PC-9 (cell line): ENCODE measurements around the gene ACACB. TPM values are rescaled to one million over a fixed set of nuclear protein-coding genes. Genes with fewer than 3 reads are reported as not detected.

Experiments used
- BruUV-seq: library from RNA; stranded (reverse); fragments of 400-500 nt; replicated peaks from 2 replicates; lab custom pipeline; 2021; lab: Mats Ljungman, UMichigan
- CTCF ChIA-PET: fragments of 300-600 bp; sonication (Branson Sonifier 250); formaldehyde crosslinking; loops from one replicate; lab custom pipeline; 2022; ENCODE audit warnings: antibody characterized with exemption; lab: Charles Lee
- POLR2A ChIA-PET: fragments of 300-600 bp; sonication (Branson Sonifier 250); formaldehyde crosslinking; loops from one replicate; lab custom pipeline; 2022; ENCODE audit warnings: antibody characterized with exemption; ENCODE audit not compliant: unreplicated experiment; lab: Charles Lee
- DNase-seq, 2 experiments: peaks; one replicate each; pipeline versions ENCODE4 v3.0.0 to v3.0.0-alpha.2; 2015 to 2022; ENCODE audit warnings: mixed read lengths in 1 of 2
- H2AFZ ChIP-seq: fragments of 200-600 bp; sonication (generic); 2 replicates; pipeline ENCODE4 v1.8.1; 2017; ENCODE audit warnings: antibody characterized with exemption
- H3F3A ChIP-seq: fragments of 200-600 bp; sonication (generic); 2 replicates; pipeline ENCODE4 v1.8.1; 2017; ENCODE audit warnings: antibody characterized with exemption, mild to moderate bottlenecking, low read depth; ENCODE audit not compliant: insufficient read depth
- H3K27ac ChIP-seq: fragments of 200-600 bp; sonication (generic); 2 replicates; pipeline ENCODE4 v1.6.1; 2016; ENCODE audit warnings: mixed run types
- H3K27me3 ChIP-seq: fragments of 200-600 bp; sonication (generic); 2 replicates; pipeline ENCODE4 v1.6.1; 2016; ENCODE audit warnings: low read depth, mixed run types; ENCODE audit not compliant: insufficient read depth
- H3K36me3 ChIP-seq: fragments of 200-600 bp; sonication (generic); 2 replicates; pipeline ENCODE4 v1.6.1; 2016; ENCODE audit warnings: low read depth, mixed run types
- H3K4me1 ChIP-seq: fragments of 200-600 bp; sonication (generic); replicated peaks from 2 replicates; pipeline ENCODE4 v1.6.1; 2016; ENCODE audit warnings: mixed run types; ENCODE audit not compliant: insufficient read depth
- H3K4me2 ChIP-seq: fragments of 200-600 bp; sonication (generic); 2 replicates; pipeline ENCODE4 v1.6.1; 2017; ENCODE audit warnings: mixed run types
- H3K4me3 ChIP-seq: fragments of 200-600 bp; sonication (generic); 2 replicates; pipeline ENCODE4 v1.6.1; 2016; ENCODE audit warnings: mixed run types
- H3K79me2 ChIP-seq: fragments of 200-600 bp; sonication (generic); 2 replicates; pipeline ENCODE4 v1.6.1; 2017; ENCODE audit warnings: low read depth, mixed run types
- H3K9me2 ChIP-seq: fragments of 200-600 bp; sonication (generic); 2 replicates; pipeline ENCODE4 v1.8.1; 2017; ENCODE audit warnings: mild to moderate bottlenecking; ENCODE audit not compliant: insufficient read depth
- H3K9me3 ChIP-seq: fragments of 200-600 bp; sonication (generic); 2 replicates; pipeline ENCODE4 v1.8.1; 2016; ENCODE audit warnings: low read depth; ENCODE audit not compliant: insufficient read depth
- H4K20me1 ChIP-seq: fragments of 200-600 bp; sonication (generic); 2 replicates; pipeline ENCODE4 v1.8.1; 2017; ENCODE audit not compliant: insufficient read depth
- EZH2 ChIP-seq: fragments of 200-600 bp; sonication (generic); IDR thresholded peaks from 2 replicates; pipeline ENCODE4 v1.8.0; 2017; ENCODE audit warnings: antibody characterized with exemption, low read depth
- intact Hi-C: fragments of 100-400 bp; cut with micrococcal nuclease; formaldehyde crosslinking; loops from one replicate; pipeline ENCODE4 v1.10.0; 2022; ENCODE audit not compliant: unreplicated experiment
- total RNA-seq: library from RNA; stranded (reverse); gene quantifications from 2 replicates; pipeline ENCODE4 v1.2.3, GENCODE V29; 2021
- TF ChIP-seq, protein P1 (sequence below): fragments of 200-600 bp; sonication (generic); conservative IDR thresholded peaks from 2 replicates; pipeline ENCODE4 v1.6.1; 2017; ENCODE audit warnings: mixed run types, antibody characterized with exemption, mild to moderate bottlenecking, moderate library complexity

The ACACB gene
- total RNA-seq, 1 experiment from 2014 or later: 13.8 TPM

DNA sequence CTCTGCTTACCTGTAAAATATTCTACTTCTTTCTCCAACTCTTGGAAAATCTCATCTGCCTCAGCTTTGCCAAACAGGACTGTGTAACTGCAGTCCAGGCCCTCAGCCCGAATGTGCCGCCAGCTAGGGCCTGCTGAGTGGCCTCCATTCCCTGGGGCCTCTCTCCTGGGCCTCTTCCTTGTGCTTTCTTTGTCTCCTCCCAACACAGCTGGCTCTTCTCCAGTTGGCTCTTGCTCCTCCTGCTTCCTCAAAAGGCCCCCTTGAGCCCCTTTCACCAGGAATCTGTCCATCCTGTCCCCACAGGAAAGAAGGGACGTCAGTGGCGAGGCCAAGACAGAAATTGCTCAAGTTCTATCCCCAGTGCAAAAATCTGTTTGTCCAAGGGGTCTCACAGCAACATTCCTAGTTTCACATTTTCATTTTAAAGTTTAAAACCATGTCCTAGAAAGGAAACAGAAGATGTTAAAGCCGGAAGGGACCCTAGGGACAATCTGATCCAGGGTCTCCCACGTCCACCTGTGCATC lies 23.8 kb upstream of the ACACB start:
- Histone ChIP-seq H2AFZ (peak overlapping the region; percentile 96), H3K9me2 (no peaks in the 10 kb centered on the region), H3K4me2 (peak overlapping the region; percentile 100), H4K20me1 (no peaks in the 10 kb centered on the region), H3K79me2 (peaks cover 17% of the 10 kb centered on the region), H3K27me3 (no peaks in the 10 kb centered on the region), H3K9me3 (no peaks in the 10 kb centered on the region), H3F3A (no peaks in the 10 kb centered on the region; the same call in 1 of the 2 replicates), H3K36me3 (peaks cover 7% of the 10 kb centered on the region; the same call in 1 of the 2 replicates), H3K4me1 (peaks cover 18% of the 10 kb centered on the region; the same call in 1 of the 2 replicates), H3K4me3 (peak overlapping the region; percentile 72), H3K27ac (peak overlapping the region; percentile 26; the same call in 1 of the 2 replicates)
- intact Hi-C loops: loop anchor here (1.0 to 10.0 kb wide), 7 partner anchors 140 to 1178 kb away; partner anchors contain the start of gene FICD
- TF ChIP-seq EZH2: no peak
- TF ChIP-seq, protein P1, sequence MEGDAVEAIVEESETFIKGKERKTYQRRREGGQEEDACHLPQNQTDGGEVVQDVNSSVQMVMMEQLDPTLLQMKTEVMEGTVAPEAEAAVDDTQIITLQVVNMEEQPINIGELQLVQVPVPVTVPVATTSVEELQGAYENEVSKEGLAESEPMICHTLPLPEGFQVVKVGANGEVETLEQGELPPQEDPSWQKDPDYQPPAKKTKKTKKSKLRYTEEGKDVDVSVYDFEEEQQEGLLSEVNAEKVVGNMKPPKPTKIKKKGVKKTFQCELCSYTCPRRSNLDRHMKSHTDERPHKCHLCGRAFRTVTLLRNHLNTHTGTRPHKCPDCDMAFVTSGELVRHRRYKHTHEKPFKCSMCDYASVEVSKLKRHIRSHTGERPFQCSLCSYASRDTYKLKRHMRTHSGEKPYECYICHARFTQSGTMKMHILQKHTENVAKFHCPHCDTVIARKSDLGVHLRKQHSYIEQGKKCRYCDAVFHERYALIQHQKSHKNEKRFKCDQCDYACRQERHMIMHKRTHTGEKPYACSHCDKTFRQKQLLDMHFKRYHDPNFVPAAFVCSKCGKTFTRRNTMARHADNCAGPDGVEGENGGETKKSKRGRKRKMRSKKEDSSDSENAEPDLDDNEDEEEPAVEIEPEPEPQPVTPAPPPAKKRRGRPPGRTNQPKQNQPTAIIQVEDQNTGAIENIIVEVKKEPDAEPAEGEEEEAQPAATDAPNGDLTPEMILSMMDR: no peak
- no TSS peak for BruUV-seq
- CTCF ChIA-PET: no interaction called here
- POLR2A ChIA-PET: no interaction called here
- DNase-seq: no peak

DNA sequence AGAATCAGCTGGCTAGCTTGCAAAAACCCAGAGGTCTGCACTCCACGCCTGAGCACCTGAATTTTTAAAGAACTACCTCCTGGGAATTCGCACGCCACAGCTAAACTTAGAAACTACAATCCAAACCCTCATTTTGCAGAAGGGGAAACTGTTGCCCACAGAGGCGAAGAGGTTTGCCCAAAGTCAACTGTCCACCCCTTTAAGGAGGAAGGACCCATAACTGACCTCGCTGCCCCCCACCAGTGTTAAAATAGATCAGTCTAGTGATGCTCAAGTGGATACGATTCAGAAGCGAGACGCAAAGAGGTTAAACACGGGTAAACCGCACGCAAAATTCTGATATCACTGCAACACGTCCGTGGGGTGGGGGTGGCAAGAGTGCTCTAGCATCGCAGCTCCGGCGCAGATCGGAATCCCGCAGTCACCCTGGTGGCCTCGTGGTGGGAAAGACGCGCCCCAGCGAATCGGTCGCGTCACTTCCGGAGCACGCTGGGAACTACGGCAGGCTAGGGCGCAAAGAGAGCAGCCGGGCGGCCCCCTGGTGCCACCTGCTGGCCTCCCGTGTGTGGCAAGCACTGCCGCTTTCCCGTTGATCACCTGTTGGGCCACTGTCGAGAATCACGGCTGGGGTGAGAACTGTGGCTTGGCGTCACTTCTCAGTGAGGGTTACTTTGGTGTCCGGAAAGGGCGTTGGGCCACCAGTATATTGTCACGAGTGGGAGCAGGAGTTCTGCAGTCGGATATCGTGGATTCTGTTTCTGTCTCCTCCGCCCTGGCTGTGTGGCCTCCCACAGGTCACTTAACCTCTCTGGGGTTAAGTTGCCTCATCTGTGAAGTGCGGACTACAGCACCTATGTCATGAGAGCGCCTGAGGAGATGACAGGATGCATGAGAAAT lies 23.1 kb upstream of the ACACB start, which contains the start of gene ALKBH2:
ALKBH2 (minus strand) TSS at position 451 of the 897 bp plus-strand sequence. CDS start 686 bp downstream, outside the sequence.
- Histone ChIP-seq H3K27me3 (no peaks in the 10 kb centered on the region), H3K27ac (peak within 1 kb of the TSS; percentile 26; the same call in 1 of the 2 replicates), H3K4me1 (peaks cover 18% of the 10 kb centered on the region; the same call in 1 of the 2 replicates), H3K36me3 (peaks cover 3% of the 10 kb centered on the region; the same call in 1 of the 2 replicates), H2AFZ (peak within 1 kb of the TSS; percentile 96), H3K4me2 (peak within 1 kb of the TSS; percentile 100), H4K20me1 (no peaks in the 10 kb centered on the region), H3K9me3 (no peaks in the 10 kb centered on the region), H3F3A (no peaks in the 10 kb centered on the region), H3K9me2 (no peaks in the 10 kb centered on the region), H3K4me3 (peak within 1 kb of the TSS; percentile 72), H3K79me2 (peaks cover 17% of the 10 kb centered on the region)
- TSS peak; percentile 67 for BruUV-seq
- TF ChIP-seq, protein P1: peak; percentile 90
- TF ChIP-seq EZH2: no peak
- intact Hi-C loops: loop anchor here (1.0 to 10.0 kb wide), 7 partner anchors 141 to 1178 kb away; partner anchors contain the start of gene FICD
- peak; percentile 82 to 89 for DNase-seq
- ChIA-PET CTCF (no interaction called here), POLR2A (no interaction called here)

DNA sequence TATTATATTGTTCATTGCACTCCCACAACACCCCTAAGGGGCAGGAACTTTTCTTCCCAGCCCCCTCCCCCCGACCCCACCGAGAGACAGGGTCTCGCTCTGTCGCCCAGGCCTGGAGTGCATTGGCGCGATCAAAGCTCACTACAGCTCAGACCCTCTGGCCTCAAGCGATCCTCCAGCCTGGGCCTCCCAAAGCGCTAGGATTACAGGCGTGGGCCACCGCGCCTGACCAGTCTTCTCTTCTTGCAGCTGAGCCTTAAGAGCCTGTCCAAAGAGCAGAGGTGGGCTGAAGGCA lies 19.3 kb upstream of the ACACB start:
- Histone ChIP-seq H3K9me3 (no peaks in the 10 kb centered on the region), H2AFZ (peak overlapping the region; percentile 91), H4K20me1 (no peaks in the 10 kb centered on the region), H3K4me1 (peaks cover 22% of the 10 kb centered on the region), H3K27ac (no peak overlapping the region), H3K79me2 (peaks cover 16% of the 10 kb centered on the region), H3K4me3 (peak overlapping the region; percentile 65), H3K27me3 (no peaks in the 10 kb centered on the region), H3K36me3 (peaks cover 6% of the 10 kb centered on the region; the same call in 1 of the 2 replicates), H3K9me2 (no peaks in the 10 kb centered on the region), H3F3A (no peaks in the 10 kb centered on the region), H3K4me2 (peak overlapping the region; percentile 79)
- intact Hi-C loops: loop anchor here (5.0 to 10.0 kb wide), 2 partner anchors 290 to 1182 kb away; no protein-coding TSS in a partner anchor
- no TSS peak for BruUV-seq
- TF ChIP-seq, protein P1: no peak
- no peak for TF ChIP-seq EZH2
- POLR2A ChIA-PET: no interaction called here
- no peak for DNase-seq
- CTCF ChIA-PET: interaction anchor here (0.6 kb wide), 1 partner anchor 14 kb away, joined by 5 read pairs; no protein-coding TSS in a partner anchor
